Measurements from ENCODE around the gene MYL5. TPM values are rescaled to one million over a fixed set of nuclear protein-coding genes. Genes with fewer than 3 reads are reported as not detected.
A peak's percentile ranks its signal among the peaks of the same experiment; 100 is the strongest.

Gene MYL5
- total and polyA plus RNA-seq, 2 of the 13 experiments (the other 11 are each of a cell fraction or from before 2014, with no cell fraction given) = 6.5 to 16.0 TPM

DNA sequence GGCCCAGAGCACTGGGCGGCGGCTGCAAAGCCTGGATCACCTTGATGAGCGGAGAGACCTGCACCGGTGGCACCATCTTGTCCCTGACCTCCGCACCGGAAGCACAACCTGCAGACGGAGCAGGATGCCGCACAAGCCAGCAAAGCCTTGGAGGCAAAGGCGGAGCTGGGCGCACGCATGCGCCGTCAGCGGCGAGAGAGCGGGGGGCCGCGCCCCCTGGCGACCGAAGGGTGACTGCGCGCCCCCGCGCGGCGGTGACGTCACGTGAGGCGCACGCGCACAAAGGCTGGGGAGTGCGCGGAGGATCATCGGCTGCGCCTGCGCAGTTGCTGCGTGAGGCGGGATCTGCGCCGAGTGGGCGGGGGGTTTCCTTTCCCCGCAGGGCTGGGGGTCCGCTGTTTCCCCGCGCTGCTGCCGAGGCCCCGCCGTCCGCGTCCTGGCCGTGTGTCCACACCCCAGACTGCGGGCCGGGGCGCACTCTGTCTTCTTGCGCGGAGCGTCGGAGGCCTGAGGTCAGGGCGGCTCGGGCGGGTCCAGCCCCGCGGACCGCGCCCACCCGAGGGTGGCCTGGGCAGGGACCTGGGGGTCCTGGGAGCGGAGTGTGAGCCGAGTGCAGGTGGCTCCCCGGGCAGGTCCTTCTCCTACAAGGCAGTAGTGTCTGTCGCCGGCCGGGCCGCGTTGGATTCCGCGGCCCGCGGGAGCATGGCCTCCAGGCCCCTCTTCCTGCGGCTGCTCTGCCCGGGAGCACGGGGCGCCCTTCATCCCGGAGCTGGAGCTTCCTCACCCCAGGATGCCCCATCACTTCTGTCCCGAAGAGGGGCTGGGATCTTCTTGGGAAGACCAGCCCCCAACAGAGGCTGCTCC, at the start of gene MYL5, which contains the start of gene ATP5ME (continued):
- TF ChIP-seq, protein P1, sequence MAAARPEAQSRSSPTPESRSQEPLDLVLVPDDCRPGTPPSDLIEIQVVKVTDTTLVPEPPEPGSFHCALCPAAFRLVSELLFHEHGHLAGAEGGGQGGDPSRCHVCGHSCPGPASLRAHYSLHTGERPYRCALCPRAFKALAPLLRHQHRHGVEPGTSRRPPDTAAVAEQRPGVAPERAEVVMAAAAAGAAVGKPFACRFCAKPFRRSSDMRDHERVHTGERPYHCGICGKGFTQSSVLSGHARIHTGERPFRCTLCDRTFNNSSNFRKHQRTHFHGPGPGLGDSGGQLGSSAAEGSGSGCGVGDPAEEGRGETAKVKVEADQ (CRISPR knock-in tag; IDR thresholded peaks at IDR 0.05; ENCODE audit: borderline replicate concordance) = no peak
- no peak for TF ChIP-seq PHB2 (IDR thresholded peaks at IDR 0.05; ENCODE audit: partially characterized antibody)
- TF ChIP-seq ZFX (CRISPR knock-in tag; IDR thresholded peaks at IDR 0.05; ENCODE audit: low read depth) = peak; percentile 88
- no peak for TF ChIP-seq ZNF775 (CRISPR knock-in tag; IDR thresholded peaks at IDR 0.05; ENCODE audit: borderline replicate concordance)
- TF ChIP-seq, protein P2, sequence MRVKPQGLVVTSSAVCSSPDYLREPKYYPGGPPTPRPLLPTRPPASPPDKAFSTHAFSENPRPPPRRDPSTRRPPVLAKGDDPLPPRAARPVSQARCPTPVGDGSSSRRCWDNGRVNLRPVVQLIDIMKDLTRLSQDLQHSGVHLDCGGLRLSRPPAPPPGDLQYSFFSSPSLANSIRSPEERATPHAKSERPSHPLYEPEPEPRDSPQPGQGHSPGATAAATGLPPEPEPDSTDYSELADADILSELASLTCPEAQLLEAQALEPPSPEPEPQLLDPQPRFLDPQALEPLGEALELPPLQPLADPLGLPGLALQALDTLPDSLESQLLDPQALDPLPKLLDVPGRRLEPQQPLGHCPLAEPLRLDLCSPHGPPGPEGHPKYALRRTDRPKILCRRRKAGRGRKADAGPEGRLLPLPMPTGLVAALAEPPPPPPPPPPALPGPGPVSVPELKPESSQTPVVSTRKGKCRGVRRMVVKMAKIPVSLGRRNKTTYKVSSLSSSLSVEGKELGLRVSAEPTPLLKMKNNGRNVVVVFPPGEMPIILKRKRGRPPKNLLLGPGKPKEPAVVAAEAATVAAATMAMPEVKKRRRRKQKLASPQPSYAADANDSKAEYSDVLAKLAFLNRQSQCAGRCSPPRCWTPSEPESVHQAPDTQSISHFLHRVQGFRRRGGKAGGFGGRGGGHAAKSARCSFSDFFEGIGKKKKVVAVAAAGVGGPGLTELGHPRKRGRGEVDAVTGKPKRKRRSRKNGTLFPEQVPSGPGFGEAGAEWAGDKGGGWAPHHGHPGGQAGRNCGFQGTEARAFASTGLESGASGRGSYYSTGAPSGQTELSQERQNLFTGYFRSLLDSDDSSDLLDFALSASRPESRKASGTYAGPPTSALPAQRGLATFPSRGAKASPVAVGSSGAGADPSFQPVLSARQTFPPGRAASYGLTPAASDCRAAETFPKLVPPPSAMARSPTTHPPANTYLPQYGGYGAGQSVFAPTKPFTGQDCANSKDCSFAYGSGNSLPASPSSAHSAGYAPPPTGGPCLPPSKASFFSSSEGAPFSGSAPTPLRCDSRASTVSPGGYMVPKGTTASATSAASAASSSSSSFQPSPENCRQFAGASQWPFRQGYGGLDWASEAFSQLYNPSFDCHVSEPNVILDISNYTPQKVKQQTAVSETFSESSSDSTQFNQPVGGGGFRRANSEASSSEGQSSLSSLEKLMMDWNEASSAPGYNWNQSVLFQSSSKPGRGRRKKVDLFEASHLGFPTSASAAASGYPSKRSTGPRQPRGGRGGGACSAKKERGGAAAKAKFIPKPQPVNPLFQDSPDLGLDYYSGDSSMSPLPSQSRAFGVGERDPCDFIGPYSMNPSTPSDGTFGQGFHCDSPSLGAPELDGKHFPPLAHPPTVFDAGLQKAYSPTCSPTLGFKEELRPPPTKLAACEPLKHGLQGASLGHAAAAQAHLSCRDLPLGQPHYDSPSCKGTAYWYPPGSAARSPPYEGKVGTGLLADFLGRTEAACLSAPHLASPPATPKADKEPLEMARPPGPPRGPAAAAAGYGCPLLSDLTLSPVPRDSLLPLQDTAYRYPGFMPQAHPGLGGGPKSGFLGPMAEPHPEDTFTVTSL (CRISPR knock-in tag; IDR thresholded peaks at IDR 0.05; ENCODE audit: borderline replicate concordance) = no peak
- TF ChIP-seq MEIS1 (CRISPR knock-in tag; IDR thresholded peaks at IDR 0.05; ENCODE audit: borderline replicate concordance) = no peak; the same call in 1 of the 2 replicates
- peak; percentile 81 for TF ChIP-seq ZNF883 (CRISPR knock-in tag; IDR thresholded peaks at IDR 0.05; ENCODE audit: not compliant biosample characterization)
- TF ChIP-seq, protein P3, sequence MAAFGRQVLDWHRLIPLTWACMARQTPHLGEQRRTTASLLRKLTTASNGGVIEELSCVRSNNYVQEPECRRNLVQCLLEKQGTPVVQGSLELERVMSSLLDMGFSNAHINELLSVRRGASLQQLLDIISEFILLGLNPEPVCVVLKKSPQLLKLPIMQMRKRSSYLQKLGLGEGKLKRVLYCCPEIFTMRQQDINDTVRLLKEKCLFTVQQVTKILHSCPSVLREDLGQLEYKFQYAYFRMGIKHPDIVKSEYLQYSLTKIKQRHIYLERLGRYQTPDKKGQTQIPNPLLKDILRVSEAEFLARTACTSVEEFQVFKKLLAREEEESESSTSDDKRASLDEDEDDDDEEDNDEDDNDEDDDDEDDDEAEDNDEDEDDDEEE (CRISPR knock-in tag; IDR thresholded peaks at IDR 0.05) = peak; percentile 90; the same call in 1 of the 2 replicates
- no peak for TF ChIP-seq BRCA1 (CRISPR knock-in tag; IDR thresholded peaks at IDR 0.05)
- no peak for TF ChIP-seq ISX (CRISPR knock-in tag; conservative IDR thresholded peaks at IDR 0.05)
- TF ChIP-seq ZNF720 (CRISPR knock-in tag; IDR thresholded peaks at IDR 0.05) = no peak
- TF ChIP-seq, protein P4, sequence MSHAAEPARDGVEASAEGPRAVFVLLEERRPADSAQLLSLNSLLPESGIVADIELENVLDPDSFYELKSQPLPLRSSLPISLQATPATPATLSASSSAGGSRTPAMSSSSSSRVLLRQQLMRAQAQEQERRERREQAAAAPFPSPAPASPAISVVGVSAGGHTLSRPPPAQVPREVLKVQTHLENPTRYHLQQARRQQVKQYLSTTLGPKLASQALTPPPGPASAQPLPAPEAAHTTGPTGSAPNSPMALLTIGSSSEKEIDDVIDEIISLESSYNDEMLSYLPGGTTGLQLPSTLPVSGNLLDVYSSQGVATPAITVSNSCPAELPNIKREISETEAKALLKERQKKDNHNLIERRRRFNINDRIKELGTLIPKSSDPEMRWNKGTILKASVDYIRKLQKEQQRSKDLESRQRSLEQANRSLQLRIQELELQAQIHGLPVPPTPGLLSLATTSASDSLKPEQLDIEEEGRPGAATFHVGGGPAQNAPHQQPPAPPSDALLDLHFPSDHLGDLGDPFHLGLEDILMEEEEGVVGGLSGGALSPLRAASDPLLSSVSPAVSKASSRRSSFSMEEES (CRISPR knock-in tag; IDR thresholded peaks at IDR 0.05) = no peak; the same call in 1 of the 2 replicates
- no peak for TF ChIP-seq ZBTB21 (CRISPR knock-in tag; IDR thresholded peaks at IDR 0.05)
- TF ChIP-seq, protein P5, sequence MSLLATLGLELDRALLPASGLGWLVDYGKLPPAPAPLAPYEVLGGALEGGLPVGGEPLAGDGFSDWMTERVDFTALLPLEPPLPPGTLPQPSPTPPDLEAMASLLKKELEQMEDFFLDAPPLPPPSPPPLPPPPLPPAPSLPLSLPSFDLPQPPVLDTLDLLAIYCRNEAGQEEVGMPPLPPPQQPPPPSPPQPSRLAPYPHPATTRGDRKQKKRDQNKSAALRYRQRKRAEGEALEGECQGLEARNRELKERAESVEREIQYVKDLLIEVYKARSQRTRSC (CRISPR knock-in tag; IDR thresholded peaks at IDR 0.05; ENCODE audit: low read depth) = peak; percentile 65; the same call in 1 of the 2 replicates
- no peak for TF ChIP-seq TSC22D2 (CRISPR knock-in tag; IDR thresholded peaks at IDR 0.05; ENCODE audit: borderline replicate concordance)
- no peak for TF ChIP-seq HOXA5 (CRISPR knock-in tag; IDR thresholded peaks at IDR 0.05)
- no peak for TF ChIP-seq ZNF550 (CRISPR knock-in tag; IDR thresholded peaks at IDR 0.05; ENCODE audit: borderline replicate concordance)
- TF ChIP-seq FOXK2 (IDR thresholded peaks at IDR 0.05) = no peak
